GM18520 (cell line): ENCODE results near the gene EFL1.
"Not testable (repeated sequence)": the region's sequence is repeated elsewhere in the genome, so short reads cannot be mapped to it uniquely, and the experiment has no call there.

Source experiments
- ATAC-seq: cut with Tn5 transposase; IDR thresholded peaks from one replicate; pipeline ENCODE4 v1.9.1; 2021; ENCODE audit not compliant: unreplicated experiment

The EFL1 gene

GRCh38 chr15:82197733-82198594 lies 64.6 kb downstream of the EFL1 start:
- peak; percentile 62 for ATAC-seq

- ATAC-seq, result no peak
Observed at GRCh38 chr15:82196353-82196752, 66.2 kb downstream of the EFL1 start.

GRCh38 chr15:82195818-82196217 lies 66.7 kb downstream of the EFL1 start:
- not testable (repeated sequence) for ATAC-seq

GRCh38 chr15:82194488-82194887 lies 68.0 kb downstream of the EFL1 start:
- ATAC-seq, result not testable (repeated sequence)

GRCh38 chr15:82193435-82193834 lies 69.1 kb downstream of the EFL1 start:
- not testable (repeated sequence) for ATAC-seq

GRCh38 chr15:82192394-82192793 lies 70.1 kb downstream of the EFL1 start:
- ATAC-seq, result not testable (repeated sequence)

GRCh38 chr15:82186719-82187406 lies 75.7 kb downstream of the EFL1 start:
- peak; percentile 76 for ATAC-seq

GRCh38 chr15:82186161-82186560 lies 76.4 kb downstream of the EFL1 start:
- no peak for ATAC-seq

- ATAC-seq, result no peak
Observed at GRCh38 chr15:82184776-82185175, 77.8 kb downstream of the EFL1 start.

GRCh38 chr15:82184355-82184754 lies 78.2 kb downstream of the EFL1 start:
- ATAC-seq, result no peak

- no peak for ATAC-seq
Observed at GRCh38 chr15:82183121-82184031, 79.2 kb downstream of the EFL1 start.

- ATAC-seq, result no peak
Observed at GRCh38 chr15:82181371-82181770, 81.2 kb downstream of the EFL1 start.

- ATAC-seq, result no peak
Observed at GRCh38 chr15:82178061-82178460, 84.5 kb downstream of the EFL1 start.

- ATAC-seq, result no peak
Observed at GRCh38 chr15:82177291-82178010, 85.1 kb downstream of the EFL1 start.

- ATAC-seq, result no peak
Observed at GRCh38 chr15:82176542-82176941, 86.0 kb downstream of the EFL1 start.

GRCh38 chr15:82174471-82175235 lies 87.9 kb downstream of the EFL1 start:
- ATAC-seq, result no peak

GRCh38 chr15:82173108-82173507 lies 89.4 kb downstream of the EFL1 start:
- ATAC-seq, result no peak

GRCh38 chr15:82172506-82172905 lies 90.0 kb downstream of the EFL1 start:
- ATAC-seq, result no peak

GRCh38 chr15:82168757-82169156 lies 93.8 kb downstream of the EFL1 start:
- ATAC-seq, result no peak

GRCh38 chr15:82168296-82168695 lies 94.2 kb downstream of the EFL1 start:
- no peak for ATAC-seq
